HFFc6 (cell line): Measurements from ENCODE around the gene KIF3C. TPM values are rescaled to one million over a fixed set of nuclear protein-coding genes. Genes with fewer than 3 reads are reported as not detected.

ENCODE experiments used
- DNase-seq: peaks from one replicate; pipeline ENCODE4 v3.0.0-alpha.2; 2018
- H3K27ac Mint-ChIP-seq: 2 replicates; pipeline ENCODE4 v1.8.0; 2020; ENCODE audit warnings: mild to moderate bottlenecking, mixed read lengths
- H3K27me3 Mint-ChIP-seq: 2 replicates; pipeline ENCODE4 v1.8.0; 2021; ENCODE audit warnings: mild to moderate bottlenecking, moderate library complexity, mixed read lengths; ENCODE audit not compliant: insufficient read depth
- H3K36me3 Mint-ChIP-seq: 2 replicates; pipeline ENCODE4 v1.8.0; 2021; ENCODE audit warnings: low read depth, mixed read lengths
- H3K4me1 Mint-ChIP-seq: 2 replicates; pipeline ENCODE4 v1.8.0; 2020; ENCODE audit warnings: low read depth, mixed read lengths
- H3K4me3 Mint-ChIP-seq: 2 replicates; pipeline ENCODE4 v1.8.0; 2020; ENCODE audit warnings: mild to moderate bottlenecking, moderate library complexity, mixed read lengths
- H3K9me3 Mint-ChIP-seq: 2 replicates; pipeline ENCODE4 v1.8.0; 2020; ENCODE audit warnings: mild to moderate bottlenecking, mixed read lengths
- CTCF ChIP-seq: fragments of 200-600 bp; sonication (generic); IDR thresholded peaks from 2 replicates; pipeline ENCODE4 v1.5.0; 2021; ENCODE audit warnings: antibody characterized with exemption, mild to moderate bottlenecking
- total RNA-seq, 6 experiments: library from RNA; stranded (reverse); fragmentation: NEBNext Ultra II Directional; extraction: Animal tissue kit (Norgen Biotek cat#: 25700); gene quantifications; 2 replicates in 1 of 6; 3 replicates in 5 of 6; pipeline ENCODE4 v1.2.3, GENCODE V29; 2021

KIF3C gene
- total RNA-seq, 6 experiments from 2014 or later, result 18.0 to 21.1 (median 19.7) TPM

DNA sequence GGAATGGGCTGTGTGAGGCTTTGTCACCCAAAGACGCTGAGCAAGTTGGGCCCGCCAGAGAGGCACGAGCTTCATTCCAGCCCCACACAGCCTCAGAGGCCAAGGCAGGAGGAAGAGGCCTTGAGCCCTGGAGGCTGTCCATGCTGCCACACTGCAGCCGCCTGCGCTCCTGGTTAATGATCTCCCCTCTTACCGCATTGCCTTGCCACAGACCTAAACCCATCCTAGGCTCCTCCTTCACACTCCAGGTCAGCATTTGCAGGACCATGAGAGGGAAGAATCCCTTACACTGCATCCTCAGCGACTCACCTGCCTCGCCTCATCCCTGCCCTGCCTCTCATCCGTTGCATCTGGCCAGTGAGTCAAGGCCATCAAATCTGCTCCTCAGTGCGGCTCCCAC lies 24.6 kb downstream of the KIF3C start:
- H3K36me3 Mint-ChIP-seq, result no peaks in the 10 kb centered on the region
- H3K27me3 Mint-ChIP-seq, result peaks cover 1% of the 10 kb centered on the region; the same call in 1 of the 2 replicates
- H3K4me3 Mint-ChIP-seq, result no peak overlapping the region
- no peak overlapping the region for H3K27ac Mint-ChIP-seq
- TF ChIP-seq CTCF, result no peak
- no peaks in the 10 kb centered on the region for H3K9me3 Mint-ChIP-seq
- no peak for DNase-seq
- H3K4me1 Mint-ChIP-seq, result peaks cover 31% of the 10 kb centered on the region

DNA sequence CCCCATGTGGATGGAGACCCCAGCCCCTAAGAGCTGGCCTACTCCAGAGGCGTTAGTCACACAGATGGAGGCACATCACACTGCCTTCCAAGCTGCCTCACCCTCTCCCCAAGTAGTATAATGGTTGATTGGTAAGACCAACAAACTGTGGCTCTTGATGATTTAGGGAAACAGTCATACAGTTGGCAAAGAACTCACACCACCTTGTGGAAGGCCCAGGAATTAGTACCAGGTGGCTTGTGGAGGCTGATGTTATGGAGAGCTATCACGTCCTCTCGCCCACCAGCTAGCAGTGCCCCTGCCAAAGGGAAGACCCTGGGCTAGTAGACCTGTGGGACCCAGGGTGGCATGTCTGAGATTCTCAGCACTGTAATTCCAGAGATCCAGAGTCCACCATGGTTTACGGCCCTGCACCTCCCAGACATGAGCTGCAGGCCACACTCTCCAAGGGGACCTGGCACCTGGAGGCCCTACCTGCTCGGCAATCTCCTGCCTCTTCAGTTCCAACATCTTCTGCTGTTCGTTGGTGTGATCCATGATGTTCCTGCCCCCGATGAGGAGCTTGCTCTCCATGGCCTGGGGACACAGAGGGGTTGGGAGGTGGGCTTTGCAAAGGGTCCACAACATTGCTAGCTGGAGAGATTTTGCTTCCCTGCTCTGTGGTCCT lies 26.3 kb downstream of the KIF3C start:
- Mint-ChIP-seq H3K4me1 (peaks cover 18% of the 10 kb centered on the region), H3K9me3 (no peaks in the 10 kb centered on the region), H3K27me3 (peaks cover 1% of the 10 kb centered on the region; the same call in 1 of the 2 replicates), H3K4me3 (no peak overlapping the region), H3K27ac (no peak overlapping the region), H3K36me3 (no peaks in the 10 kb centered on the region)
- peak; percentile 28; the same call in 1 of the 2 replicates for TF ChIP-seq CTCF
- no peak for DNase-seq

GRCh38 chr2:25955036-25955435 lies 27.3 kb downstream of the KIF3C start:
- TF ChIP-seq CTCF, result no peak
- peaks cover 12% of the 10 kb centered on the region for H3K4me1 Mint-ChIP-seq
- peaks cover 1% of the 10 kb centered on the region; the same call in 1 of the 2 replicates for H3K27me3 Mint-ChIP-seq
- no peaks in the 10 kb centered on the region for H3K9me3 Mint-ChIP-seq
- peak; percentile 26 for DNase-seq
- no peak overlapping the region for H3K27ac Mint-ChIP-seq
- no peaks in the 10 kb centered on the region for H3K36me3 Mint-ChIP-seq
- H3K4me3 Mint-ChIP-seq, result no peak overlapping the region

DNA sequence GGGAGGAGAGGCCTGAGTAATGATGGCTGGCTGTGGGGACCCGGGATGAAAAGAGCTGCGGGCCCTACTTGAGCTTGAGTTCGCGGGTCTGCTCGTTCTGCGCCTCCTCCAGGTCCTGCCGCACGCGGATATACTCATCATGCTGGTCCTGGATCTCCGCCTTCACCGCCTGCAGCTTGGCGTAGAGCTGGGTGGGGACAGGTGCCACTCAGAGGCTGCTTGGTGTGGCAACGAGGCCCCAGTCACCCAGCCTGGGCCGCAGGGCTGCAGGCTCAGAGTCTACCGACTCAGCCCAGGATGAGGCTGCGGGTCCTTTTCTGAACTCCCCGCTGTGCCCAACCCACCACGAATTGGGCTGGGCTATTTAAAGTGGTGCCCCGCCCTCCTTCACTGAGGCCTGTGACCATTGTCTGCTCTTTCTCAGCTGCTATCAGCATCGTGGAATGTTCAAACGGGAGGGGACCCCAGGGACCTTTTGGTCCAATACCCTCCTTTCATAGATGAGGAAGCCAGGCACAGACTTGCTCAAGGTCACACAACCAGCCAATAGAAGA lies 28.0 kb downstream of the KIF3C start:
- Mint-ChIP-seq H3K36me3 (no peaks in the 10 kb centered on the region), H3K27me3 (peaks cover 1% of the 10 kb centered on the region; the same call in 1 of the 2 replicates), H3K9me3 (no peaks in the 10 kb centered on the region), H3K4me1 (peaks cover 12% of the 10 kb centered on the region), H3K27ac (no peak overlapping the region), H3K4me3 (no peak overlapping the region)
- no peak for TF ChIP-seq CTCF
- no peak for DNase-seq

GRCh38 chr2:25951071-25951547 lies 31.2 kb downstream of the KIF3C start:
- H3K9me3 Mint-ChIP-seq, result no peaks in the 10 kb centered on the region
- TF ChIP-seq CTCF, result peak; percentile 98
- DNase-seq, result peak; percentile 77
- no peak overlapping the region for H3K4me3 Mint-ChIP-seq
- H3K4me1 Mint-ChIP-seq, result peaks cover 12% of the 10 kb centered on the region
- peaks cover 1% of the 10 kb centered on the region; the same call in 1 of the 2 replicates for H3K27me3 Mint-ChIP-seq
- H3K27ac Mint-ChIP-seq, result no peak overlapping the region
- H3K36me3 Mint-ChIP-seq, result no peaks in the 10 kb centered on the region
